ENCODE data around the gene WBP1.

- TF ChIP-seq CTCF (IDR thresholded peaks at IDR 0.05) (no peak), POLR2A (IDR thresholded peaks at IDR 0.05) (no peak)
Measured at GRCh38 chr2:74498500-74499266, 40.4 kb downstream of the WBP1 start.

All from Peyer's patch (tissue), 4 donors.